Left ventricle myocardium inferior (tissue), 1 donor: ENCODE data around the gene UNC13D. TPM values are rescaled to one million over a fixed set of nuclear protein-coding genes. Genes with fewer than 3 reads are reported as not detected.

Experiments
- DNase-seq: peaks from one replicate; pipeline ENCODE4 v3.0.0-alpha.2; 2020
- H3K27ac ChIP-seq: fragments of 200-600 bp; replicated peaks from 2 replicates; pipeline ENCODE4 v1.8.0; 2021
- H3K27me3 ChIP-seq: fragments of 200-600 bp; 2 replicates; pipeline ENCODE4 v1.8.0; 2021; ENCODE audit warnings: low read depth
- H3K36me3 ChIP-seq: fragments of 200-600 bp; 2 replicates; pipeline ENCODE4 v1.8.0; 2021
- H3K4me1 ChIP-seq: fragments of 200-600 bp; 2 replicates; pipeline ENCODE4 v1.8.0; 2021
- H3K4me3 ChIP-seq: fragments of 200-600 bp; 2 replicates; pipeline ENCODE4 v1.8.0; 2021; ENCODE audit warnings: mild to moderate bottlenecking, moderate library complexity
- H3K9me3 ChIP-seq: fragments of 200-600 bp; replicated peaks from 2 replicates; pipeline ENCODE4 v1.8.0; 2021
- CTCF ChIP-seq: fragments of 200-600 bp; IDR thresholded peaks from 2 replicates; pipeline ENCODE4 v1.8.0; 2021; ENCODE audit warnings: antibody characterized with exemption, mild to moderate bottlenecking, borderline replicate concordance
- intact Hi-C: fragments of 100-400 bp; cut with micrococcal nuclease; formaldehyde crosslinking; loops from one replicate; pipeline ENCODE4 v1.11.0; 2022
- total RNA-seq: library from RNA; stranded (reverse); fragmentation: NEBNext Ultra II Directional; extraction: Animal tissue kit (Norgen Biotek cat#: 25700); gene quantifications from one replicate; pipeline ENCODE4 v1.2.1, GENCODE V29; 2021
- donor health status: DM: no; HTN: yes; CAD: no; lungs with severe emphysema.

The UNC13D gene
- total RNA-seq, 1 donor from 2014 or later = 13.3 TPM

GRCh38 chr17:75808905-75809621 is 35.1 kb downstream of the UNC13D start:
- H3K27ac ChIP-seq = peak overlapping the region; percentile 90
- H3K27me3 ChIP-seq = no peaks in the 10 kb centered on the region
- TF ChIP-seq CTCF = no peak
- H3K4me3 ChIP-seq = peak overlapping the region; percentile 33
- intact Hi-C loops = no loop called here
- peaks cover 49% of the 10 kb centered on the region for H3K4me1 ChIP-seq
- peak; percentile 61 for DNase-seq
- H3K9me3 ChIP-seq = no peaks in the 10 kb centered on the region
- H3K36me3 ChIP-seq = peaks cover 42% of the 10 kb centered on the region

GRCh38 chr17:75808549-75808904 is 35.7 kb downstream of the UNC13D start:
- H3K4me3 ChIP-seq = no peak overlapping the region
- H3K27ac ChIP-seq = peak overlapping the region; percentile 90
- no peaks in the 10 kb centered on the region for H3K27me3 ChIP-seq

GRCh38 chr17:75807861-75808260 is 36.3 kb downstream of the UNC13D start:
- intact Hi-C loops = no loop called here
- DNase-seq = no peak
- no peak for TF ChIP-seq CTCF

More at GRCh38 chr17:75808549-75808904, 35.7 kb downstream of the UNC13D start:
- peaks cover 49% of the 10 kb centered on the region for H3K4me1 ChIP-seq
- no peaks in the 10 kb centered on the region for H3K9me3 ChIP-seq
- intact Hi-C loops = no loop called here
- no peak for DNase-seq
- no peak for TF ChIP-seq CTCF
- H3K36me3 ChIP-seq = peaks cover 37% of the 10 kb centered on the region

GRCh38 chr17:75806822-75807500 is 37.2 kb downstream of the UNC13D start:
- TF ChIP-seq CTCF = no peak
- peak overlapping the region; percentile 90 for H3K27ac ChIP-seq
- DNase-seq = peak; percentile 57
- no peaks in the 10 kb centered on the region for H3K9me3 ChIP-seq
- intact Hi-C loops = no loop called here
- peaks cover 49% of the 10 kb centered on the region for H3K4me1 ChIP-seq
- H3K4me3 ChIP-seq = no peak overlapping the region
- H3K27me3 ChIP-seq = no peaks in the 10 kb centered on the region
- peaks cover 21% of the 10 kb centered on the region for H3K36me3 ChIP-seq

More at GRCh38 chr17:75807861-75808260, 36.3 kb downstream of the UNC13D start:
- H3K4me3 ChIP-seq = no peak overlapping the region
- H3K9me3 ChIP-seq = no peaks in the 10 kb centered on the region
- H3K27ac ChIP-seq = peak overlapping the region; percentile 90
- H3K36me3 ChIP-seq = peaks cover 30% of the 10 kb centered on the region
- H3K27me3 ChIP-seq = no peaks in the 10 kb centered on the region
- peaks cover 49% of the 10 kb centered on the region for H3K4me1 ChIP-seq

GRCh38 chr17:75803883-75804282 is 40.3 kb downstream of the UNC13D start:
- Histone ChIP-seq H3K9me3 (no peaks in the 10 kb centered on the region), H3K4me3 (no peak overlapping the region), H3K27ac (no peak overlapping the region), H3K4me1 (peaks cover 29% of the 10 kb centered on the region), H3K36me3 (peaks cover 17% of the 10 kb centered on the region), H3K27me3 (no peaks in the 10 kb centered on the region)
- intact Hi-C loops = no loop called here
- DNase-seq = no peak
- TF ChIP-seq CTCF = no peak
